ENCODE measurements around the gene PLCB2. TPM values are rescaled to one million over a fixed set of nuclear protein-coding genes. Genes with fewer than 3 reads are reported as not detected.

PLCB2 gene
- total and polyA plus RNA-seq, 2 donors (not counting 1 experiment from before 2014, with no cell fraction given): 166 to 312 TPM

DNA sequence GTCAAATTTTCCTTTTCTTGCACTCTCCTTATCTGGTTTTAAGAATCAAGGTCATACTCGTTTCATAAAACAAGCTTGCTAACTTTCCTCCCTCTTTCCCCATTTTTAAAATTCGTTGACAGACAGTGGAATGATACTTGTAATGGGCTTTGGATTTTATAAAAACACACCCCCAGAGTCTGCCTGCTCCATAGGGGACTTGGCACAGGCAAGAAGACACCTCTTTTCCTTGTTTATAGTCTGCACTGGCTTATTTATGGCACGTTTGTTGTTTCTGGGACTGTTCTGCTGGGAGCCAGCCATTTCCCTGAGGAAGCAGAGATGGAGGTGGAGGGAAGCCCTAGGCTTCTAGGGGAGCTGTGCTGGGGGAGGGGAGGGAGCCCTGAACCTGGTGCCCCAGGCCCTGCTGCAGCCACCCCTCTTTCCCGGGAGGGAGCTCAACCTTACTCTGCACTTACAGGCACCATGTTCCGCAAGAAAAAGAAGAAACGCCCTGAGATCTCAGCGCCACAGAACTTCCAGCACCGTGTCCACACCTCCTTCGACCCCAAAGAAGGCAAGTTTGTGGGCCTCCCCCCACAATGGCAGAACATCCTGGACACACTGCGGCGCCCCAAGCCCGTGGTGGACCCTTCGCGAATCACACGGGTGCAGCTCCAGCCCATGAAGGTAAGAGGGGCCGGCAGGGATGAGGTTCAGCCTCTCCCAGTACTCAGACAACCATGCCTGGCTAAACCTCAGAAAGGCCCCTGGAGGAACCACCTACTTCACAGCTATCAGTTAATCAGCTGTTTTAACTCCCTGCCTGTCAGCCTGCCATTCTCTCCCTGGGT, 43.2 kb downstream of the PLCB2 start:
- TF ChIP-seq, protein P1, sequence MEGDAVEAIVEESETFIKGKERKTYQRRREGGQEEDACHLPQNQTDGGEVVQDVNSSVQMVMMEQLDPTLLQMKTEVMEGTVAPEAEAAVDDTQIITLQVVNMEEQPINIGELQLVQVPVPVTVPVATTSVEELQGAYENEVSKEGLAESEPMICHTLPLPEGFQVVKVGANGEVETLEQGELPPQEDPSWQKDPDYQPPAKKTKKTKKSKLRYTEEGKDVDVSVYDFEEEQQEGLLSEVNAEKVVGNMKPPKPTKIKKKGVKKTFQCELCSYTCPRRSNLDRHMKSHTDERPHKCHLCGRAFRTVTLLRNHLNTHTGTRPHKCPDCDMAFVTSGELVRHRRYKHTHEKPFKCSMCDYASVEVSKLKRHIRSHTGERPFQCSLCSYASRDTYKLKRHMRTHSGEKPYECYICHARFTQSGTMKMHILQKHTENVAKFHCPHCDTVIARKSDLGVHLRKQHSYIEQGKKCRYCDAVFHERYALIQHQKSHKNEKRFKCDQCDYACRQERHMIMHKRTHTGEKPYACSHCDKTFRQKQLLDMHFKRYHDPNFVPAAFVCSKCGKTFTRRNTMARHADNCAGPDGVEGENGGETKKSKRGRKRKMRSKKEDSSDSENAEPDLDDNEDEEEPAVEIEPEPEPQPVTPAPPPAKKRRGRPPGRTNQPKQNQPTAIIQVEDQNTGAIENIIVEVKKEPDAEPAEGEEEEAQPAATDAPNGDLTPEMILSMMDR (IDR thresholded peaks at IDR 0.05): no peak
- TF ChIP-seq EZH2 (IDR thresholded peaks at IDR 0.05; ENCODE audit: borderline replicate concordance, insufficient read depth, low read depth, low read length, poor library complexity, severe bottlenecking): no peak
- Histone ChIP-seq H3K79me2 (ENCODE audit: control insufficient read depth, insufficient read depth, low read length) (no peaks in the 10 kb centered on the region), H3K4me3 (ENCODE audit: control extremely low read depth in 1 of 5, extremely low read depth in 1 of 5, insufficient read depth in 1 of 5, low read depth in 2 of 5, low read length in 4 of 5) (no peak overlapping the region), H3K9me3 (ENCODE audit: control extremely low read depth in 1 of 3, control insufficient read depth in 2 of 3, insufficient read depth in 1 of 3, low read length in 2 of 3) (no peaks in the 10 kb centered on the region), H3K4me1 (ENCODE audit: control insufficient read depth in 2 of 2, insufficient read depth in 2 of 2, low read length in 2 of 2) (no peaks in the 10 kb centered on the region), H3K27me3 (replicated peaks in 1 of 4; ENCODE audit: control extremely low read depth in 1 of 4, control insufficient read depth in 3 of 4, insufficient read depth in 4 of 4, low read length in 3 of 4) (no peaks in the 10 kb centered on the region), H3K36me3 (replicated peaks in 1 of 2; ENCODE audit: control extremely low read depth in 1 of 2, control insufficient read depth in 1 of 2, extremely low read depth in 1 of 2, insufficient read depth in 2 of 2, low read length in 1 of 2) (no peaks in the 10 kb centered on the region), H4K20me1 (ENCODE audit: control insufficient read depth, insufficient read depth, low read length, poor library complexity, severe bottlenecking) (no peaks in the 10 kb centered on the region), H2AFZ (ENCODE audit: insufficient read depth, low read depth, low read length, poor library complexity, severe bottlenecking) (no peak overlapping the region), H3K4me2 (replicated peaks; ENCODE audit: low read depth, low read length, poor library complexity, severe bottlenecking) (no peak overlapping the region), H3K9ac (ENCODE audit: low read length) (no peak overlapping the region), H3K27ac (ENCODE audit: low read length in 2 of 2) (no peak overlapping the region)
- Mint-ChIP-seq H3K27me3 (no peaks in the 10 kb centered on the region), H3K4me1 (no peaks in the 10 kb centered on the region), H3K4me3 (no peak overlapping the region), H3K27ac (no peak overlapping the region), H3K9me3 (ENCODE audit: insufficient read depth) (no peaks in the 10 kb centered on the region)
- intact Hi-C loops (cut with micrococcal nuclease): no loop called here
- DNase-seq: no peak
- ChIA-PET CTCF (interaction anchor here (0.8 to 5.4 kb wide), 6 partner anchors 9 to 73 kb away, joined by 3 to 31 read pairs (median 4); no protein-coding TSS in a partner anchor), POLR2A (no interaction called here)
- no peak for ATAC-seq (ENCODE audit: low read depth)
- 93% methylated on average over 13 of the region's 16 CpGs for WGBS (ENCODE audit: insufficient coverage)
